ENCODE data around the gene CUX1.

DNA sequence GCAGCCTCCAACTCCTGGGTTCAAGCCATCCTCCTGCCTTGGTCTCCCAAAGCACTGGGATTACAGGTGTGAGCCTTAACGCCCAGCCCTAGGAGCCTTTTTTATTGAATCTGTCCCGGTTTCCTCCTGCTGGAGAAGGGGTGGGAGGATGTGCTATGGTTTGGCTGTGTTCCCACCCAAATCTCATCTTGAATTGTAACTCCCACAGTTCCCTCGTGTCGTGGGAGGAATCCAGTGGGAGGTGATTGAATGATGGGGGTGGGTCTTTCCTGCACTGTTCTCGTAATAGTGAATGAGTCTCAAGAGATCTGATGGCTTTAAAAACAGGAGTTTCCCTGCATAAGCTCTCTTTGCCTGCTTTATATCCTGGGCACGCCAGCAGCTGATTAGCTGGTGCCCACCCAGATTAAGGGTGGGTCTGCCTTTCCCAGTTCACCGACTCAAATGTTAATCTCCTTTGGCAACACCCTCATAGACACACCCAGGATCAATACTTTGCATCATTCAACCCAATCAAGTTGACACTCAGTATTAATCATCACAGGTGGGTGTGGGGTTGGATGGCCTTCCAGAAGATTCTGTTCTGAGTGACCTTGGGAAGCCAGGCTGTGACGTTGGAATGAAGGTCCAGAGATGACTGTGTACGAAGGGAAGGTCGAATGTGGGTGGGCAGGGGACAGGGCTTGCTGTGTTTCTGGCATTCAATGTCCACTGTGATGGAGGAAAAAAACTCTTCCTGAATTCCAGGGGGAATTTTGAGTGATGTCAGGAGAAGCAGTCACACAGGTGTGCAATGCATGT, 33.8 kb upstream of the CUX1 start:
- TF ChIP-seq POLR2AphosphoS5 (IDR thresholded peaks at IDR 0.05; ENCODE audit: low read depth, low read length) (no peak), POLR2A (IDR thresholded peaks at IDR 0.05; ENCODE audit: low read depth, low read length) (no peak), TAF1 (IDR thresholded peaks at IDR 0.05; ENCODE audit: low read depth, low read length) (no peak), SPI1 (IDR thresholded peaks at IDR 0.05; ENCODE audit: low read depth, low read length) (no peak), PAX5 (IDR thresholded peaks at IDR 0.05; ENCODE audit: insufficient read depth, low read length, severe bottlenecking) (no peak)

All from GM12891 (cell line).